ENCODE measurements around the gene ROCK2.

- TF ChIP-seq MAX (IDR thresholded peaks at IDR 0.05; ENCODE audit: low read depth, low read length) (no peak), CTCF (IDR thresholded peaks at IDR 0.05; ENCODE audit: low read depth, low read length) (no peak), POLR2A (IDR thresholded peaks at IDR 0.05; ENCODE audit: extremely low read depth, insufficient read length) (no peak)
Measured at GRCh38 chr2:11367170-11367730, 22.8 kb upstream of the ROCK2 start.
